Body of pancreas (tissue), 4 donors: ENCODE data around the gene UTP25. TPM values are rescaled to one million over a fixed set of nuclear protein-coding genes. Genes with fewer than 3 reads are reported as not detected.

ENCODE experiments used
- ATAC-seq: fragments of 150-250 bp; one replicate; pipeline ENCODE4 v1.9.1; 2016
- DNase-seq, 4 donors: peaks; one replicate each; pipeline ENCODE4 v3.0.0-alpha.2; 2019
- H3K27ac ChIP-seq, 4 donors: fragments of 200-600 bp; sonication (generic); 1 replicate in 3 of 4; 2 replicates in 1 of 4; pipeline versions ENCODE4 v1.5.1 to v1.6.1; 2016 to 2019; ENCODE audit warnings: mild to moderate bottlenecking in 1 of 4, mixed read lengths in 1 of 4, moderate library complexity in 1 of 4
- H3K27me3 ChIP-seq, 2 donors: fragments of 200-600 bp; sonication (generic); one replicate each; pipeline ENCODE4 v1.6.0; 2016; ENCODE audit warnings: mild to moderate bottlenecking in 1 of 2
- H3K36me3 ChIP-seq, 2 donors: fragments of 200-600 bp; sonication (generic); replicated peaks in 1 of 2; 2 replicates each; pipeline ENCODE4 v1.5.1; 2016; ENCODE audit warnings: low read depth in 2 of 2; ENCODE audit not compliant: insufficient read depth in 1 of 2
- H3K4me1 ChIP-seq: fragments of 200-600 bp; sonication (generic); one replicate; pipeline ENCODE4 v1.6.0; 2016
- H3K4me3 ChIP-seq, 2 donors: fragments of 200-600 bp; sonication (generic); 1 replicate in 1 of 2; 2 replicates in 1 of 2; pipeline ENCODE4 v1.5.1; 2016 to 2019
- H3K9me3 ChIP-seq, 3 donors: fragments of 200-600 bp; sonication (generic); 1 replicate in 2 of 3; 2 replicates in 1 of 3; pipeline ENCODE4 v1.5.1; 2016
- POLR2A ChIP-seq, 3 donors: fragments of 450-650 bp; IDR thresholded peaks; one replicate each; pipeline ENCODE4 v1.6.1; 2016; ENCODE audit warnings: antibody characterized with exemption in 3 of 3, mild to moderate bottlenecking in 2 of 3
- WGBS, 2 donors: methylation state at CpG; one replicate each; pipeline ENCODE4 v1.1.5; 2017; 5-methylcytosine and 5-hydroxymethylcytosine counted together
- intact Hi-C: fragments of 100-400 bp; cut with DNase I; formaldehyde crosslinking; loops from one replicate; pipeline ENCODE4 v1.15.1; 2023
- total RNA-seq, 2 donors: library from RNA; depleted of rRNA; stranded (reverse); fragments of >200 nt; gene quantifications; one replicate each; pipeline ENCODE4 v1.1.0, GENCODE V29; 2016
- TF ChIP-seq, protein P1 (sequence below), 7 experiments: fragments of 450-650 bp in 4 of 7; fragments of 200-600 bp in 3 of 7; sonication (generic) in 3 of 7; IDR thresholded peaks; one replicate each; pipeline ENCODE4 v1.5.1; 2016 to 2019; ENCODE audit warnings: antibody characterized with exemption in 7 of 7

The UTP25 gene
- total RNA-seq, 2 donors from 2014 or later: 2.0 to 5.7 TPM

- Histone ChIP-seq H3K9me3 (no peaks in the 10 kb centered on the region), H3K27me3 (no peaks in the 10 kb centered on the region), H3K4me1 (peaks cover 11% of the 10 kb centered on the region), H3K36me3 (no peaks in the 10 kb centered on the region), H3K4me3 (no peak overlapping the region), H3K27ac (no peak overlapping the region)
- whole genome bisulfite sequencing, 2 donors: 66 to 73% methylated on average over 2 of the region's 2 CpGs
- TF ChIP-seq, protein P1, sequence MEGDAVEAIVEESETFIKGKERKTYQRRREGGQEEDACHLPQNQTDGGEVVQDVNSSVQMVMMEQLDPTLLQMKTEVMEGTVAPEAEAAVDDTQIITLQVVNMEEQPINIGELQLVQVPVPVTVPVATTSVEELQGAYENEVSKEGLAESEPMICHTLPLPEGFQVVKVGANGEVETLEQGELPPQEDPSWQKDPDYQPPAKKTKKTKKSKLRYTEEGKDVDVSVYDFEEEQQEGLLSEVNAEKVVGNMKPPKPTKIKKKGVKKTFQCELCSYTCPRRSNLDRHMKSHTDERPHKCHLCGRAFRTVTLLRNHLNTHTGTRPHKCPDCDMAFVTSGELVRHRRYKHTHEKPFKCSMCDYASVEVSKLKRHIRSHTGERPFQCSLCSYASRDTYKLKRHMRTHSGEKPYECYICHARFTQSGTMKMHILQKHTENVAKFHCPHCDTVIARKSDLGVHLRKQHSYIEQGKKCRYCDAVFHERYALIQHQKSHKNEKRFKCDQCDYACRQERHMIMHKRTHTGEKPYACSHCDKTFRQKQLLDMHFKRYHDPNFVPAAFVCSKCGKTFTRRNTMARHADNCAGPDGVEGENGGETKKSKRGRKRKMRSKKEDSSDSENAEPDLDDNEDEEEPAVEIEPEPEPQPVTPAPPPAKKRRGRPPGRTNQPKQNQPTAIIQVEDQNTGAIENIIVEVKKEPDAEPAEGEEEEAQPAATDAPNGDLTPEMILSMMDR (IDR thresholded peaks at IDR 0.05): no peak
- no peak for TF ChIP-seq POLR2A (IDR thresholded peaks at IDR 0.05)
- DNase-seq (no peak), ATAC-seq (no peak)
- intact Hi-C loops: no loop called here
Measured at GRCh38 chr1:209877087-209877764, 49.5 kb downstream of the UTP25 start.

GRCh38 chr1:209878964-209879363 lies 51.2 kb downstream of the UTP25 start:
- TF ChIP-seq, protein P1 (IDR thresholded peaks at IDR 0.05): no peak
- TF ChIP-seq POLR2A (IDR thresholded peaks at IDR 0.05): no peak
- no peak overlapping the region for H3K4me3 ChIP-seq
- peaks cover 11% of the 10 kb centered on the region for H3K4me1 ChIP-seq
- intact Hi-C loops: no loop called here
- no peaks in the 10 kb centered on the region for H3K27me3 ChIP-seq
- no peaks in the 10 kb centered on the region for H3K9me3 ChIP-seq
- H3K27ac ChIP-seq: no peak overlapping the region
- ATAC-seq: no peak
- H3K36me3 ChIP-seq: no peaks in the 10 kb centered on the region
- DNase-seq: no peak
- WGBS, 2 donors: 83 to 93% methylated on average over 1 of the region's 1 CpG

- DNase-seq (no peak), ATAC-seq (no peak)
- H3K27me3 ChIP-seq: no peaks in the 10 kb centered on the region
- 54 to 58% methylated on average over 12 of the region's 12 CpGs for WGBS, 2 donors
- H3K4me3 ChIP-seq: no peak overlapping the region
- TF ChIP-seq POLR2A (IDR thresholded peaks at IDR 0.05): no peak
- TF ChIP-seq, protein P1 (IDR thresholded peaks at IDR 0.05): no peak
- intact Hi-C loops: no loop called here
- H3K9me3 ChIP-seq: no peaks in the 10 kb centered on the region
- no peak overlapping the region for H3K27ac ChIP-seq
- H3K4me1 ChIP-seq: peaks cover 11% of the 10 kb centered on the region
- H3K36me3 ChIP-seq: no peaks in the 10 kb centered on the region
Measured at GRCh38 chr1:209879539-209879938, 51.8 kb downstream of the UTP25 start.

GRCh38 chr1:209880031-209880430 lies 52.3 kb downstream of the UTP25 start:
- intact Hi-C loops: no loop called here

More at GRCh38 chr1:209880031-209880430, 52.3 kb downstream of the UTP25 start:
- whole genome bisulfite sequencing, 2 donors: 75 to 77% methylated on average over 3 of the region's 3 CpGs
- no peak for DNase-seq
- H3K36me3 ChIP-seq: no peaks in the 10 kb centered on the region
- peaks cover 11% of the 10 kb centered on the region for H3K4me1 ChIP-seq
- H3K4me3 ChIP-seq: no peak overlapping the region
- no peaks in the 10 kb centered on the region for H3K27me3 ChIP-seq
- TF ChIP-seq, protein P1 (IDR thresholded peaks at IDR 0.05): no peak
- TF ChIP-seq POLR2A (IDR thresholded peaks at IDR 0.05): no peak
- H3K9me3 ChIP-seq: no peaks in the 10 kb centered on the region
- ATAC-seq: no peak
- H3K27ac ChIP-seq: no peak overlapping the region
